AG08396 (cell line): ENCODE measurements around the gene ABLIM2.
A peak's percentile ranks its signal among the peaks of the same experiment; 100 is the strongest.

Experiments used
- DNase-seq: peaks from one replicate; pipeline ENCODE4 v3.0.0; 2012; ENCODE audit warnings: low spot score, mixed read lengths

The ABLIM2 gene

GRCh38 chr4:7981738-7982394 is 176.7 kb downstream of the ABLIM2 start:
- DNase-seq = no peak

GRCh38 chr4:7980036-7980435 is 178.6 kb downstream of the ABLIM2 start:
- DNase-seq = no peak

DNA sequence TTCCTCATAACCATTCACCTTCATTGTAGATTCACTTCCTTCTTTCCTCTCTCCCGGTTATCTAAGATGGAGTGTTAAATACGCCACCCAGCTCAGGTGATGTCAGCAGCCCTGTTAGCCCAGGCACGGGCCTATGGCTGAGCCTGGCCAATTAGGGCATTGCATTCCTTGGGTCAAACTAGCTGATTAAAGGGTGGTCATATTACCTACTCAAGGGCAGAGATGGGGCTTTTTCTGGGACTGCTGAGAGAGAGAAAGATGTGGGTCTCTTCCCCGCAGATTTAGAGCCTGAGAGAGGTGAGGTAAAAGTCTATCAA is 179.0 kb downstream of the ABLIM2 start:
- DNase-seq = no peak

DNA sequence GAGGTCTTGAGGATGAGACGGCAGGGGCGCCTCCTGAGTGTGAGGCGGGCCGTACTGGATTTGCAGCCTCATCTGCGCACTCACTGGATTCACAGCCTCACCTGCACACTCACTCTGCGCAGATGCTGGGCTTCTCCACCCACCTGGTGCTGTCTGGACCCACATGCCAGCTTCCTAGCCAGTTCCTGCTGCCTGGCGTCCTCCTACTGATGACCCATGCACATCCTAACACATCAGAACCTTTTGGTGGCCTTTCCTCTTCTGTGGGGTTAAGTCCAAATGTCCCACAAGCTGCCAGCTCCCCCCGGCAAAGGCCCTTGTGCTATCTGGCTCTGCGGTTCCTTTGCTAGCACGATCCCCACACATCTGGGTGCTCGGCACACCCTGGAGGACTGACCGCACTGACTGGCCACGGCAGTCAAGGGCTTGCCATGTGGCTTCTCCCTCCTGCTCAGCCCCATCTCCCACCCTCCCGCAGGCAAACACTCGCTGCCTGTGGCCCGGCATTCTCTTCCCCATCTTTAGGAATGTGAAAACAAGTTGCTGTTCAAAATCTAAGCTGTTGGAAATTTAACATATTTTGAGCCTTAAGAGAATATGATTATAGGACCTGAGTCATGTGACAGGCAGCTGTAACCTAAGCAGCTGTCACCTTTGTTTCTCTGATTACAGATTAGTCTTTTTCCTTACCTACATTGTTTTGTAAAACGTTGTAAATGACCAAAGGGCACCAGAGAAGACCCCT is 179.5 kb downstream of the ABLIM2 start:
- no peak for DNase-seq

GRCh38 chr4:7978489-7978888 is 180.1 kb downstream of the ABLIM2 start:
- no peak for DNase-seq

GRCh38 chr4:7976634-7977033 is 182.0 kb downstream of the ABLIM2 start:
- DNase-seq = no peak

- DNase-seq = no peak
Observed at GRCh38 chr4:7976025-7976424, 182.6 kb downstream of the ABLIM2 start.

GRCh38 chr4:7974425-7974824 is 184.2 kb downstream of the ABLIM2 start:
- DNase-seq = no peak

DNA sequence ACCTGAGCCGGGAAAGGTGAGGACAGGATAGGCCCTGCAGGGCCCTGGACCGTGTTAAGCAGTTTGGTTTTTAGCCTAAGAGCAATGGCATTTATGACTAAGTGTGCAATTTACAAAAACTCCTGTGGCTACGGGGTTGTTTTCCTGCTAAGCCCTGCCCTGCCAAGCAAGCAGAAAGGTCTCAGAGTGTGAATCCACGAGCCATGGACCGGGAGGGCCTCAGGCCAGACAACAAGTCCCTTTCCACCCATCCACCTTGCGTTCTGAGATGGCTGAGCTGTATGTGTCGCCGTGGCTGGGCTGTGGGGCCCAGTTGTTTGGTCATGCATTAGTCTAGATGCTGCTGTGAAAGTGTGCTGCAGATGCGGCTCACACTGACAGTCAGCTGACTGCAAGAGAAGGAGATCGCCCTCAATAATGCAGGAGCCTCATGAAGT is 185.1 kb downstream of the ABLIM2 start:
- peak; percentile 56 for DNase-seq

DNA sequence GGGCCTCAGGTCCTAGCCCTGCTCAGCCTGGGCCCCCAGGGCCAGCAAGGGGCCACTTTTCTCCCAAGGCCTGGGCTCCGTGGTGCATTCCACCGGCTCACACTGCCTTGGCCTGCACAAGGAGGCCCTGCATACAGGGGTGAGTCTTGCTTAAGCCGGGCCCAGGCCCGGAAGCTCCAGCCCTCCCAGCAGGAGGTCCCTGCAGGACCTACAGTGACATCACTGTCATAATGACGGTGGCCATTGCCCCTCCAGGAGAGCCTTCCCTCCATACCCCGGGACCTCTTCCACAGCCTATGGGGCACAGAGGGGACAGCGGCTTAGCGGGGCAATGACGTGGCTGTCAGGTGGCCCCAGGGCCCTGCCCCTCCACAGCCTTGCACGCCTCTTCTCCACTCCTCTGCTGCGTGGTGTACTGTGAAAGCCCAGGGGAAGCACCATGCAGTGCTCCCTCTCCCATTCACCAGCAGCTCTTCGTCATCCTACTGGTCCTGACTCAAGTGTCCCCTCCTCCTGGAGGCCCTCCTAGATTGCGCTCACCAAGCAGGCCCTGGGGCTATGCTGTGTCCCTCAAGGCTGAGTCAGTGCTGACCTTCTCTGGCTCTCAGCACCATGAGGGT is 186.6 kb downstream of the ABLIM2 start:
- no peak for DNase-seq

DNA sequence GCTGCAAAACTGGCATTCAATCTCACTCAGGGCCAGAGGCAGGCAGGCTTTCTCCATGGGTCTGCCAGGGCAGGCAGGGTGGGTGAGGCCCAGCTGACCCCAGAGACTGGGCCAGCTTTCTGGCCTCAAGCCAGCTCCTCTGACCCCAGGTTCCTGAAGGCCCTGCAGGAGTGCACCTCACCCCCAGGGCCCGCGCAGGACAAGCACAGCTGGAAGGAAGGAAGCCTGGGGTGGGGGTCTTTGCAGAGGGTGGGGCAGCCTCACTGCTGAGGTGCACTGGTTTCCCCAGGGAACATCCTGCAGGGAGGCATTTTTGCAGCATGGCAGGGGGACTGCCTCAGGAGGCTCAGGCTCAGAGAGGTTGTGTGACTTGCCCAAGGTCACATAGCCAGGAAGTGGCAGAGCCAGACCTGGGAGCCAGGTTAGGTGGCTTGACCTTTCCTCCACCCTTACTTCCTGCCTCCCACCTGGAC is 187.4 kb downstream of the ABLIM2 start:
- no peak for DNase-seq

GRCh38 chr4:7970361-7970946 is 188.2 kb downstream of the ABLIM2 start:
- DNase-seq = no peak

GRCh38 chr4:7968262-7968896 is 190.2 kb downstream of the ABLIM2 start:
- no peak for DNase-seq

GRCh38 chr4:7967501-7968261 is 190.9 kb downstream of the ABLIM2 start:
- DNase-seq = peak; percentile 39

GRCh38 chr4:7967063-7967440 is 191.6 kb downstream of the ABLIM2 start:
- no peak for DNase-seq

GRCh38 chr4:7966281-7967062 is 192.1 kb downstream of the ABLIM2 start:
- DNase-seq = no peak

DNA sequence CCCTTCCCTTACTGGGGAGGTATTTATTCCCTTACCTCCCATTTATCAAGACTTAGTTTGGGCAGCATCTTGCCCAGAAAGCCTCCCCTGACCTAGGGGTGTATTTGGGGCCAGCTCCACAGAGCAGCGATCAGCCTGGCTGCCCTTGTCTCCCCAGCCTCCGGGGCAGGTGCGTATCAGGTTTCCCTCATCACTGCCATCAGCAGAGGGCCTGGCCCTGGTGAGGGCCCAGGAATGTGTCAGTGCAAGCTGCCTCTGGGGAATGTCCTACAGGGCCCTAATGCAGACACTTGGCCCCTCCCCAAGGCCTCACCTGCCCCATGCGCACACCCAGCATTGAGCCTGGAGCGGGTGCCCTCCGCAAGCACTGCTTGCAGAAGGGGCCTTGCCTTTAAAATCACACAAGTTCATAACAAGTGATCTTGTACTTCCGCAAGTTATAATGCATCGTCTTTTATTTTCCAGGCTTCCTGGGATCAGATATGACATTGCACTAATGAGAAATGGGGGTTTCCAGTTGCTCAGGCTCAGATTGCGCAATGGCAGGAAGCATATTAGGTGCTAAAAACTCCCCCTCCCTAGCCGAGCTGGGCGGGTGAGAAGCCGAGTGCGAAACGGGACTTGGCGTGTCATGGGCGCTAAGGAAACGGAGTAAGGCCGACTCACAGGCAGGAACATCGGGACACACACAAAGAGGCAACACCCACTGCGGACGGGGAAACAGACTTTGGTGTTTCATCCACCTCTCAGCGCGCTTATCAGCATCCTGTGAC is 193.5 kb downstream of the ABLIM2 start:
- DNase-seq = no peak

DNA sequence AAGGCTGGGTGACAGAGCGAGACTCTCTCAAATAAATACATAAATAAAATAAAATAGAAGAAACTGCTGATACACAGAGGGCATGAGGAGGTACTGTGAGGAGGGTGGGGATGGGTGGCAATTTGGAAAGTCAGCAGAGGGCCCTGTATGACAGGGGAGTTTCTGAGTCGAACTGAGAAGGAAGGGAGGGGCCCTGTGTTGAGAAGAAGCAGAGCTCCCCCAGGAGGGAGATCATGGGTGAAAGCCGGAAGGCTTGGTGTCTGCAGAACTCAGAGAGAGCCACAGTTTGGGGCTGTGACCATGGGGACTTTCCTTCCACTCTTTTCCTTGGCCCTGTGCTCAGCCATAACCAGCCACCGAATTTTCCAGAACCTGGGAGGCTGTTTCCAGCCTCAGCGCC is 194.2 kb downstream of the ABLIM2 start:
- DNase-seq = no peak

- DNase-seq = no peak
Observed at GRCh38 chr4:7963691-7964090, 194.9 kb downstream of the ABLIM2 start.
